Measurements from ENCODE around the gene MRPL54. TPM values are rescaled to one million over a fixed set of nuclear protein-coding genes. Genes with fewer than 3 reads are reported as not detected.

MRPL54 gene
- total RNA-seq, 1 experiment from 2014 or later = 67.1 TPM

DNA sequence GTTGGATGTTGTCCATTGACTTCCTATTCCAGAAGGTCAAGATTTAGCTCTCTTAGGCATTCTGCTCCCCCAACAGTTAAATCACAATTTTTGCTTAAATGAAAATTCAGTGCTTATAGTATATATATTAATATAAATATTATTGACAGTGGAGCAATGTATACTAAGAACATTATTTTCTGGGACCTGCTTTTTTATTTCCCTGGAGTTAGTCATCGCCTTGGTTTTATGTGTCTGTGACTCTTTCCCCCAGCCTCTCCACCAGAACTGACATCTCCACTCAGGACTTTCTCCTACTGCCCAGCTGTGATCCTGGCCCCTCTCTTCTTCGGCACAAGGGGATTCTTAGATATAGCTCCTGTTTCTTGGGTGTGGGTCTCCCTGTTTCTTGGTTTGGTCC, 33.9 kb downstream of the MRPL54 start:
- Histone ChIP-seq H3K9me3 (ENCODE audit: control insufficient read depth in 1 of 2, insufficient read depth in 1 of 2, low read depth in 1 of 2, low read length in 2 of 2) (0 out of 4 replicates have a peak, but pooled peaks cover 0 to 2% of the 10 kb centered on the region in 2 experiments), H3K9me2 (ENCODE audit: insufficient read depth) (no peaks in the 10 kb centered on the region), H2AFZ (ENCODE audit: low read depth, low read length, poor library complexity, severe bottlenecking) (no peak overlapping the region), H4K20me1 (ENCODE audit: insufficient read depth) (no peaks in the 10 kb centered on the region), H3K4me2 (ENCODE audit: low read length) (no peak overlapping the region), H3K36me3 (ENCODE audit: control insufficient read depth in 1 of 2, insufficient read depth in 2 of 2, low read length in 2 of 2) (no peaks in the 10 kb centered on the region), H3K4me3 (replicated peaks in 1 of 2; ENCODE audit: low read depth in 1 of 2, low read length in 2 of 2) (no peak overlapping the region), H3K9ac (ENCODE audit: low read length) (no peak overlapping the region), H3K79me2 (ENCODE audit: insufficient read depth, low read length) (no peaks in the 10 kb centered on the region), H3K27me3 (ENCODE audit: insufficient read depth, low read length) (no peaks in the 10 kb centered on the region), H3K4me1 (ENCODE audit: control insufficient read depth in 1 of 2, insufficient read depth in 2 of 2, low read length in 2 of 2) (no peaks in the 10 kb centered on the region), H3K27ac (ENCODE audit: low read depth, low read length) (no peak overlapping the region)
- TF ChIP-seq, protein P1, sequence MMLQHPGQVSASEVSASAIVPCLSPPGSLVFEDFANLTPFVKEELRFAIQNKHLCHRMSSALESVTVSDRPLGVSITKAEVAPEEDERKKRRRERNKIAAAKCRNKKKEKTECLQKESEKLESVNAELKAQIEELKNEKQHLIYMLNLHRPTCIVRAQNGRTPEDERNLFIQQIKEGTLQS (IDR thresholded peaks at IDR 0.05) = no peak
- TF ChIP-seq, protein P2, sequence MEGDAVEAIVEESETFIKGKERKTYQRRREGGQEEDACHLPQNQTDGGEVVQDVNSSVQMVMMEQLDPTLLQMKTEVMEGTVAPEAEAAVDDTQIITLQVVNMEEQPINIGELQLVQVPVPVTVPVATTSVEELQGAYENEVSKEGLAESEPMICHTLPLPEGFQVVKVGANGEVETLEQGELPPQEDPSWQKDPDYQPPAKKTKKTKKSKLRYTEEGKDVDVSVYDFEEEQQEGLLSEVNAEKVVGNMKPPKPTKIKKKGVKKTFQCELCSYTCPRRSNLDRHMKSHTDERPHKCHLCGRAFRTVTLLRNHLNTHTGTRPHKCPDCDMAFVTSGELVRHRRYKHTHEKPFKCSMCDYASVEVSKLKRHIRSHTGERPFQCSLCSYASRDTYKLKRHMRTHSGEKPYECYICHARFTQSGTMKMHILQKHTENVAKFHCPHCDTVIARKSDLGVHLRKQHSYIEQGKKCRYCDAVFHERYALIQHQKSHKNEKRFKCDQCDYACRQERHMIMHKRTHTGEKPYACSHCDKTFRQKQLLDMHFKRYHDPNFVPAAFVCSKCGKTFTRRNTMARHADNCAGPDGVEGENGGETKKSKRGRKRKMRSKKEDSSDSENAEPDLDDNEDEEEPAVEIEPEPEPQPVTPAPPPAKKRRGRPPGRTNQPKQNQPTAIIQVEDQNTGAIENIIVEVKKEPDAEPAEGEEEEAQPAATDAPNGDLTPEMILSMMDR (IDR thresholded peaks at IDR 0.05 in 2 of 3, conservative IDR thresholded peaks at IDR 0.05 in 1 of 3; ENCODE audit: borderline replicate concordance in 1 of 3, insufficient read depth in 1 of 3, low read depth in 2 of 3, low read length in 2 of 3) = no peak
- TF ChIP-seq, protein P3, sequence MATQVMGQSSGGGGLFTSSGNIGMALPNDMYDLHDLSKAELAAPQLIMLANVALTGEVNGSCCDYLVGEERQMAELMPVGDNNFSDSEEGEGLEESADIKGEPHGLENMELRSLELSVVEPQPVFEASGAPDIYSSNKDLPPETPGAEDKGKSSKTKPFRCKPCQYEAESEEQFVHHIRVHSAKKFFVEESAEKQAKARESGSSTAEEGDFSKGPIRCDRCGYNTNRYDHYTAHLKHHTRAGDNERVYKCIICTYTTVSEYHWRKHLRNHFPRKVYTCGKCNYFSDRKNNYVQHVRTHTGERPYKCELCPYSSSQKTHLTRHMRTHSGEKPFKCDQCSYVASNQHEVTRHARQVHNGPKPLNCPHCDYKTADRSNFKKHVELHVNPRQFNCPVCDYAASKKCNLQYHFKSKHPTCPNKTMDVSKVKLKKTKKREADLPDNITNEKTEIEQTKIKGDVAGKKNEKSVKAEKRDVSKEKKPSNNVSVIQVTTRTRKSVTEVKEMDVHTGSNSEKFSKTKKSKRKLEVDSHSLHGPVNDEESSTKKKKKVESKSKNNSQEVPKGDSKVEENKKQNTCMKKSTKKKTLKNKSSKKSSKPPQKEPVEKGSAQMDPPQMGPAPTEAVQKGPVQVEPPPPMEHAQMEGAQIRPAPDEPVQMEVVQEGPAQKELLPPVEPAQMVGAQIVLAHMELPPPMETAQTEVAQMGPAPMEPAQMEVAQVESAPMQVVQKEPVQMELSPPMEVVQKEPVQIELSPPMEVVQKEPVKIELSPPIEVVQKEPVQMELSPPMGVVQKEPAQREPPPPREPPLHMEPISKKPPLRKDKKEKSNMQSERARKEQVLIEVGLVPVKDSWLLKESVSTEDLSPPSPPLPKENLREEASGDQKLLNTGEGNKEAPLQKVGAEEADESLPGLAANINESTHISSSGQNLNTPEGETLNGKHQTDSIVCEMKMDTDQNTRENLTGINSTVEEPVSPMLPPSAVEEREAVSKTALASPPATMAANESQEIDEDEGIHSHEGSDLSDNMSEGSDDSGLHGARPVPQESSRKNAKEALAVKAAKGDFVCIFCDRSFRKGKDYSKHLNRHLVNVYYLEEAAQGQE (IDR thresholded peaks at IDR 0.05; ENCODE audit: low read depth) = no peak
- TF ChIP-seq POLR2AphosphoS5 (IDR thresholded peaks at IDR 0.05; ENCODE audit: low read depth, low read length) (no peak), ZNF274 (IDR thresholded peaks at IDR 0.05; ENCODE audit: low read depth, low read length) (no peak), POLR2A (IDR thresholded peaks at IDR 0.05; ENCODE audit: borderline replicate concordance, extremely low read depth, insufficient read depth, insufficient read length) (no peak), JUND (IDR thresholded peaks at IDR 0.05) (no peak), EGR1 (IDR thresholded peaks at IDR 0.05; ENCODE audit: low read depth) (no peak), CBX3 (IDR thresholded peaks at IDR 0.05; ENCODE audit: low read depth) (no peak)
- no TSS peak for BruUV-seq (replicated peaks)
- CTCF ChIA-PET = no interaction called here
- POLR2A ChIA-PET = interaction anchor here (0.8 kb wide), 1 partner anchor 34 kb away, joined by 3 read pairs; the partner anchor contains the start of gene MRPL54
- ATAC-seq (no peak), DNase-seq (ENCODE audit: low read depth, low spot score) (no peak)
- intact Hi-C loops (cut with micrococcal nuclease) = no loop called here
- RAD21 ChIA-PET (ENCODE audit: low non-redundant PET in 1 of 2, low total read pairs in 2 of 2, uncharacterized antibody in 2 of 2, unreplicated experiment in 2 of 2) = interaction anchor here in 1 of 2 experiments (0.6 kb wide), 1 partner anchor 24 kb away, joined by 3 read pairs; no protein-coding TSS in a partner anchor

Data from HCT116 (cell line).